GM18867 (cell line): ENCODE data around the gene DDX52.

ENCODE experiments used
- ATAC-seq: cut with Tn5 transposase; IDR thresholded peaks from one replicate; pipeline ENCODE4 v1.9.1; 2021; ENCODE audit warnings: mild to moderate bottlenecking, moderate library complexity; ENCODE audit not compliant: unreplicated experiment

DDX52 gene

GRCh38 chr17:37592291-37592690 lies 51.0 kb downstream of the DDX52 start:
- no peak for ATAC-seq

GRCh38 chr17:37585066-37585465 lies 58.2 kb downstream of the DDX52 start:
- no peak for ATAC-seq

GRCh38 chr17:37576281-37576680 lies 67.0 kb downstream of the DDX52 start:
- no peak for ATAC-seq

- ATAC-seq: no peak
Observed at GRCh38 chr17:37574427-37574826, 68.8 kb downstream of the DDX52 start.

GRCh38 chr17:37571674-37572073 lies 71.6 kb downstream of the DDX52 start:
- ATAC-seq: no peak

GRCh38 chr17:37570527-37571093 lies 72.6 kb downstream of the DDX52 start:
- no peak for ATAC-seq

- ATAC-seq: no peak
Observed at GRCh38 chr17:37568350-37569053, 74.7 kb downstream of the DDX52 start.

GRCh38 chr17:37567538-37567937 lies 75.7 kb downstream of the DDX52 start:
- ATAC-seq: no peak

GRCh38 chr17:37567137-37567536 lies 76.1 kb downstream of the DDX52 start:
- no peak for ATAC-seq

- ATAC-seq: no peak
Observed at GRCh38 chr17:37564252-37564651, 79.0 kb downstream of the DDX52 start.

GRCh38 chr17:37562016-37562745 lies 81.1 kb downstream of the DDX52 start:
- no peak for ATAC-seq
